Measurements from ENCODE around the gene RSKR. TPM values are rescaled to one million over a fixed set of nuclear protein-coding genes. Genes with fewer than 3 reads are reported as not detected.
A peak's percentile ranks its signal among the peaks of the same experiment; 100 is the strongest.

RSKR gene
- total RNA-seq, 1 donor, result 4.3 TPM

- Histone ChIP-seq H3K4me3 (ENCODE audit: insufficient read depth, low read length) (peak overlapping the region; percentile 98), H3K4me2 (ENCODE audit: insufficient read depth, low read length) (peak overlapping the region; percentile 98), H4K20me1 (ENCODE audit: insufficient read depth, low read length) (peaks cover 5% of the 10 kb centered on the region), H3K79me2 (ENCODE audit: insufficient read depth, low read length) (peaks cover 32% of the 10 kb centered on the region), H3K4me1 (ENCODE audit: insufficient read depth, low read length) (peaks cover 31% of the 10 kb centered on the region), H3K36me3 (ENCODE audit: insufficient read depth, low read length) (peaks cover 7% of the 10 kb centered on the region), H3K27ac (ENCODE audit: low read depth, low read length) (peak overlapping the region; percentile 61), H2AFZ (ENCODE audit: low read length) (peak overlapping the region; percentile 94), H3K27me3 (ENCODE audit: insufficient read depth, low read length) (no peaks in the 10 kb centered on the region), H3K9me3 (ENCODE audit: low read depth, low read length) (no peaks in the 10 kb centered on the region)
- TF ChIP-seq CTCF (IDR thresholded peaks at IDR 0.05; ENCODE audit: extremely low read depth, low read depth, low read length), result no peak
- DNase-seq (ENCODE audit: insufficient read length, low spot score, missing footprints), result no peak
Measured at GRCh38 chr17:28572259-28573039, 41.5 kb downstream of the RSKR start.

- peaks cover 5% of the 10 kb centered on the region for H4K20me1 ChIP-seq (ENCODE audit: insufficient read depth, low read length)
- peaks cover 39% of the 10 kb centered on the region for H3K79me2 ChIP-seq (ENCODE audit: insufficient read depth, low read length)
- TF ChIP-seq CTCF (IDR thresholded peaks at IDR 0.05; ENCODE audit: extremely low read depth, low read depth, low read length), result no peak
- peak within 1 kb of the TSS; percentile 61 for H3K27ac ChIP-seq (ENCODE audit: low read depth, low read length)
- peaks cover 27% of the 10 kb centered on the region for H3K4me1 ChIP-seq (ENCODE audit: insufficient read depth, low read length)
- H3K4me2 ChIP-seq (ENCODE audit: insufficient read depth, low read length), result peak within 1 kb of the TSS; percentile 98
- peak; percentile 99 for DNase-seq (ENCODE audit: insufficient read length, low spot score, missing footprints)
- peak within 1 kb of the TSS; percentile 95 for H2AFZ ChIP-seq (ENCODE audit: low read length)
- H3K36me3 ChIP-seq (ENCODE audit: insufficient read depth, low read length), result peaks cover 4% of the 10 kb centered on the region
- no peaks in the 10 kb centered on the region for H3K9me3 ChIP-seq (ENCODE audit: low read depth, low read length)
- no peaks in the 10 kb centered on the region for H3K27me3 ChIP-seq (ENCODE audit: insufficient read depth, low read length)
- H3K4me3 ChIP-seq (ENCODE audit: insufficient read depth, low read length), result peak within 1 kb of the TSS; percentile 98
Measured at GRCh38 chr17:28571361-28572122, 42.4 kb downstream of the RSKR start, which contains the start of gene PIGS. Gene PIGS, minus strand, starts transcription at chr17:28571524. Its CDS starts 28 bp downstream, at chr17:28571496.

- Histone ChIP-seq H3K79me2 (ENCODE audit: insufficient read depth, low read length) (peaks cover 39% of the 10 kb centered on the region), H3K9me3 (ENCODE audit: low read depth, low read length) (no peaks in the 10 kb centered on the region), H3K36me3 (ENCODE audit: insufficient read depth, low read length) (peaks cover 4% of the 10 kb centered on the region), H3K27ac (ENCODE audit: low read depth, low read length) (peak overlapping the region; percentile 52), H3K27me3 (ENCODE audit: insufficient read depth, low read length) (no peaks in the 10 kb centered on the region), H3K4me2 (ENCODE audit: insufficient read depth, low read length) (peak overlapping the region; percentile 98), H4K20me1 (ENCODE audit: insufficient read depth, low read length) (peaks cover 5% of the 10 kb centered on the region), H3K4me1 (ENCODE audit: insufficient read depth, low read length) (peaks cover 27% of the 10 kb centered on the region), H3K4me3 (ENCODE audit: insufficient read depth, low read length) (peak overlapping the region; percentile 98), H2AFZ (ENCODE audit: low read length) (peak overlapping the region; percentile 95)
- TF ChIP-seq CTCF (IDR thresholded peaks at IDR 0.05; ENCODE audit: extremely low read depth, low read depth, low read length), result no peak
- no peak for DNase-seq (ENCODE audit: insufficient read length, low spot score, missing footprints)
Measured at GRCh38 chr17:28570716-28571360, 43.1 kb downstream of the RSKR start.
